K562 (cell line): ENCODE results near the gene CNKSR1. TPM values are rescaled to one million over a fixed set of nuclear protein-coding genes. Genes with fewer than 3 reads are reported as not detected.

Experiments
- BACH1 ChIP-seq: fragments of 200-800 bp; sonication (Bioruptor generic); IDR thresholded peaks from 2 replicates; pipeline ENCODE4 v1.6.1; 2016; ENCODE audit warnings: missing genetic modification characterization, missing compliant biosample characterization
- BCL6 ChIP-seq: fragments of 250-450 bp; sonication (Bioruptor Pico); IDR thresholded peaks from 2 replicates; pipeline ENCODE4 v1.4.0; 2020
- CBFB ChIP-seq: sonication (generic); formaldehyde crosslinking; IDR thresholded peaks from 2 replicates; pipeline ENCODE4 v1.4.0; 2020; ENCODE audit warnings: mild to moderate bottlenecking, missing genetic modification reagents
- CCAR2 ChIP-seq: fragments of 200-400 bp; formaldehyde crosslinking; IDR thresholded peaks from 2 replicates; pipeline ENCODE4 v1.6.1; 2017; ENCODE audit warnings: mild to moderate bottlenecking, low read depth, low read length
- CREB1 ChIP-seq, 2 experiments: sonication (generic) in 1 of 2; formaldehyde crosslinking in 1 of 2; IDR thresholded peaks; 2 replicates each; pipeline versions ENCODE4 v1.6.1 to v1.8.0; 2012 to 2022; ENCODE audit warnings: inconsistent platforms in 1 of 2, mild to moderate bottlenecking in 1 of 2, missing genetic modification reagents in 1 of 2, moderate library complexity in 1 of 2
- DIDO1 ChIP-seq: fragments of 450-650 bp; IDR thresholded peaks from 2 replicates; pipeline ENCODE4 v1.6.1; 2016; ENCODE audit warnings: low read depth, missing biosample characterization, missing genetic modification characterization
- DNMT1 ChIP-seq: fragments of 450-650 bp; IDR thresholded peaks from 2 replicates; pipeline ENCODE4 v1.6.1; 2016; ENCODE audit warnings: antibody characterized with exemption, mild to moderate bottlenecking
- EP400 ChIP-seq: fragments of 450-650 bp; IDR thresholded peaks from 2 replicates; pipeline ENCODE4 v1.6.1; 2017; ENCODE audit warnings: antibody characterized with exemption, mild to moderate bottlenecking, moderate library complexity
- ETV5 ChIP-seq: sonication (generic); formaldehyde crosslinking; IDR thresholded peaks from 2 replicates; pipeline ENCODE4 v1.4.0; 2020; ENCODE audit warnings: low read depth, mild to moderate bottlenecking, missing genetic modification reagents
- FUS ChIP-seq: fragments of 200-400 bp; formaldehyde crosslinking; optimal IDR thresholded peaks from 2 replicates; pipeline ENCODE3; 2017; ENCODE audit warnings: low read depth, low read length
- HCFC1 ChIP-seq: IDR thresholded peaks from 2 replicates; pipeline ENCODE4 v1.6.1; 2012; ENCODE audit warnings: low read depth, low read length, improper control_type of control experiment
- HNRNPH1 ChIP-seq: fragments of 200-400 bp; formaldehyde crosslinking; optimal IDR thresholded peaks from 2 replicates; pipeline ENCODE3; 2017; ENCODE audit warnings: low read depth, mild to moderate bottlenecking, low read length, moderate library complexity
- MAFF ChIP-seq: IDR thresholded peaks from 2 replicates; pipeline ENCODE4 v1.6.1; 2012; ENCODE audit warnings: low read length, improper control_type of control experiment
- MEF2D ChIP-seq: conservative IDR thresholded peaks from 2 replicates; pipeline ENCODE4 v1.6.1; 2016; ENCODE audit warnings: low read depth, missing genetic modification characterization, missing compliant biosample characterization
- NONO ChIP-seq, 2 experiments: fragments of 200-400 bp in 1 of 2; fragments of 450-650 bp in 1 of 2; formaldehyde crosslinking in 1 of 2; IDR thresholded peaks; 2 replicates each; pipeline ENCODE4 v1.6.1; 2017; ENCODE audit warnings: low read depth in 2 of 2, mild to moderate bottlenecking in 2 of 2, moderate library complexity in 2 of 2, low read length in 1 of 2
- POLR2AphosphoS5 ChIP-seq: IDR thresholded peaks from 2 replicates; pipeline ENCODE4 v1.6.1; 2011; ENCODE audit warnings: mild to moderate bottlenecking, low read depth, low read length, moderate library complexity; ENCODE audit not compliant: control insufficient read depth, insufficient read depth
- POLR2H ChIP-seq: IDR thresholded peaks from 2 replicates; pipeline ENCODE4 v1.6.1; 2016; ENCODE audit warnings: missing genetic modification characterization, low read depth, mild to moderate bottlenecking, control low read depth, missing compliant biosample characterization, moderate library complexity
- RAD21 ChIP-seq, 2 experiments: fragments of 250-450 bp in 1 of 2; fragments of 450-650 bp in 1 of 2; sonication (Bioruptor Pico) in 1 of 2; formaldehyde crosslinking in 1 of 2; IDR thresholded peaks in 1 of 2; conservative IDR thresholded peaks in 1 of 2; 2 replicates each; pipeline versions ENCODE4 v1.4.0 to v1.8.0; 2020 to 2022; ENCODE audit warnings: mild to moderate bottlenecking in 2 of 2, moderate library complexity in 1 of 2
- SMAD3 ChIP-seq: fragments of 450-650 bp; formaldehyde crosslinking; conservative IDR thresholded peaks from 2 replicates; pipeline ENCODE4 v1.4.0; 2020; ENCODE audit warnings: mild to moderate bottlenecking
- SMARCA5 ChIP-seq: fragments of 450-650 bp; IDR thresholded peaks from 2 replicates; pipeline ENCODE4 v1.6.1; 2016
- SRF ChIP-seq, 2 experiments: fragments of 250-450, 450-650 bp in 1 of 2; sonication (Bioruptor Pico) in 1 of 2; sonication (generic) in 1 of 2; formaldehyde crosslinking; IDR thresholded peaks; 2 replicates each; pipeline versions ENCODE4 v1.5.0 to v1.5.1; 2020 to 2022; ENCODE audit warnings: mild to moderate bottlenecking in 1 of 2, missing genetic modification reagents in 1 of 2
- ZFX ChIP-seq: sonication (generic); formaldehyde crosslinking; IDR thresholded peaks from 2 replicates; pipeline ENCODE4 v1.8.0; 2022; ENCODE audit warnings: mild to moderate bottlenecking, missing genetic modification reagents, moderate library complexity
- ZNF143 ChIP-seq: sonication (generic); formaldehyde crosslinking; IDR thresholded peaks from 2 replicates; pipeline ENCODE4 v1.9.0; 2022; ENCODE audit warnings: mild to moderate bottlenecking, missing genetic modification reagents
- ZNF57 ChIP-seq: fragments of 450-650 bp; formaldehyde crosslinking; IDR thresholded peaks from 2 replicates; pipeline ENCODE4 v1.4.0; 2020; ENCODE audit warnings: mild to moderate bottlenecking, moderate library complexity
- polyA plus RNA-seq, 8 experiments: library from polyadenylated mRNA; depleted of rRNA in 4 of 8; stranded (reverse) in 5 of 8; unstranded in 3 of 8; fragments of >200 nt; fragmentation: Nextera tagmentation in 2 of 8; fragmentation: Illumina TruSeq in 1 of 8; extraction: Ambion mirVana in 2 of 8; extraction: Trizol in 1 of 8; gene quantifications; 2 replicates each; pipeline versions ENCODE4 v1.2.1 to v1.2.3, GENCODE V29; 2011 to 2014; ENCODE audit warnings: inconsistent platforms in 1 of 8, missing spikeins in 1 of 8
- total RNA-seq, 7 experiments: library from RNA; depleted of rRNA in 6 of 7; stranded (reverse); fragments of >200 nt in 6 of 7; fragmentation: Illumina TruSeq in 2 of 7; extraction: Trizol in 2 of 7; gene quantifications; 2 replicates each; pipeline versions ENCODE4 v1.2.1 to v1.2.3, GENCODE V29; 2011 to 2021; ENCODE audit warnings: low replicate concordance in 1 of 7
- TF ChIP-seq, protein P1 (sequence below): fragments of 200-800 bp; sonication (Bioruptor generic); IDR thresholded peaks from 2 replicates; pipeline ENCODE4 v1.6.1; 2017; ENCODE audit warnings: missing genetic modification characterization, missing compliant biosample characterization
- TF ChIP-seq, protein P2 (sequence below): fragments of 250-450 bp; sonication (Bioruptor Pico); IDR thresholded peaks from 2 replicates; pipeline ENCODE4 v1.4.0; 2020; ENCODE audit warnings: mild to moderate bottlenecking, moderate library complexity

The CNKSR1 gene
- total and polyA plus RNA-seq, 9 of the 15 experiments (the other 6 are each of a cell fraction or from before 2014, with no cell fraction given), result 0.03 to 2.8 (median 1.1) TPM

DNA sequence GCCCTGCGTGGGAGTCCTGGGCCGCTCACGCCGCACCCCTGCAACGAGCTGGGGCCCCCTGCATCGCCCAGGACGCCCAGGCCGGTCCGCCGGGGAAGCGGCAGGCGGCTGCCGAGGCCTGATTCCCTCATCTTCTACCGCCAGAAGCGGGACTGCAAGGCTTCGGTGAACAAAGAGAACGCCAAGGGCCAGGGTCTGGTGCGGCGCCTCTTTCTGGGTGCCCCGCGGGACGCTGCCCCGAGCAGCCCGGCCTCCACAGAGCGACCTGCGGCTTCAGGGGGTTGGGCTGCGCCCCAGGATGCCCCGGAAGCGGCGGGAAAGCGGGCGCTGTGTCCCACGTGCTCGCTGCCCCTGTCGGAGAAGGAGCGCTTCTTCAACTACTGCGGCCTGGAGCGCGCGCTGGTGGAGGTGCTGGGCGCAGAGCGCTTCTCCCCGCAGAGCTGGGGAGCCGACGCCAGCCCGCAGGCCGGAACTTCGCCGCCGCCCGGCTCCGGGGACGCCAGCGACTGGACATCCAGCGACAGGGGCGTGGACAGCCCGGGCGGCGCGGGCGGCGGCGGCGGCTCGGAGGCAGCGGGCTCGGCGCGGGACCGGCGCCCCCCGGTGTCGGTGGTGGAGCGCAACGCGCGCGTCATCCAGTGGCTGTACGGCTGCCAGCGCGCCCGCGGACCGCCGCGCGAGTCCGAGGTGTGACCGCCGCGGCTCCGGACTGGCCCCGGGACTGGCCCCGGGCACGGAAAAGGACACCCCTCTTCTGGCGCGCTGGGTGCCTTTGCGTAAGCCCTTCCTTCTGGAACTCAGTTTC is 15.7 kb upstream of the CNKSR1 start (continued):
- TF ChIP-seq CREB1 (IDR thresholded peaks at IDR 0.05), result peak; percentile 53
- peak; percentile 62 for TF ChIP-seq CREB1 (CRISPR knock-in tag; IDR thresholded peaks at IDR 0.05)
- TF ChIP-seq CCAR2, result no peak
- no peak for TF ChIP-seq SMARCA5
- TF ChIP-seq, protein P1, sequence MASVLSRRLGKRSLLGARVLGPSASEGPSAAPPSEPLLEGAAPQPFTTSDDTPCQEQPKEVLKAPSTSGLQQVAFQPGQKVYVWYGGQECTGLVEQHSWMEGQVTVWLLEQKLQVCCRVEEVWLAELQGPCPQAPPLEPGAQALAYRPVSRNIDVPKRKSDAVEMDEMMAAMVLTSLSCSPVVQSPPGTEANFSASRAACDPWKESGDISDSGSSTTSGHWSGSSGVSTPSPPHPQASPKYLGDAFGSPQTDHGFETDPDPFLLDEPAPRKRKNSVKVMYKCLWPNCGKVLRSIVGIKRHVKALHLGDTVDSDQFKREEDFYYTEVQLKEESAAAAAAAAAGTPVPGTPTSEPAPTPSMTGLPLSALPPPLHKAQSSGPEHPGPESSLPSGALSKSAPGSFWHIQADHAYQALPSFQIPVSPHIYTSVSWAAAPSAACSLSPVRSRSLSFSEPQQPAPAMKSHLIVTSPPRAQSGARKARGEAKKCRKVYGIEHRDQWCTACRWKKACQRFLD (CRISPR knock-in tag), result peak; percentile 96
- peak; percentile 57 for TF ChIP-seq ZNF143 (CRISPR knock-in tag)
- TF ChIP-seq DIDO1 (tag), result no peak
- TF ChIP-seq SRF (CRISPR knock-in tag; IDR thresholded peaks at IDR 0.05), result no peak
- TF ChIP-seq CBFB (CRISPR knock-in tag), result peak; percentile 66
- no peak for TF ChIP-seq POLR2AphosphoS5
- TF ChIP-seq BCL6 (CRISPR knock-in tag), result no peak
- peak; percentile 96 for TF ChIP-seq ZFX (CRISPR knock-in tag)
- TF ChIP-seq, protein P2, sequence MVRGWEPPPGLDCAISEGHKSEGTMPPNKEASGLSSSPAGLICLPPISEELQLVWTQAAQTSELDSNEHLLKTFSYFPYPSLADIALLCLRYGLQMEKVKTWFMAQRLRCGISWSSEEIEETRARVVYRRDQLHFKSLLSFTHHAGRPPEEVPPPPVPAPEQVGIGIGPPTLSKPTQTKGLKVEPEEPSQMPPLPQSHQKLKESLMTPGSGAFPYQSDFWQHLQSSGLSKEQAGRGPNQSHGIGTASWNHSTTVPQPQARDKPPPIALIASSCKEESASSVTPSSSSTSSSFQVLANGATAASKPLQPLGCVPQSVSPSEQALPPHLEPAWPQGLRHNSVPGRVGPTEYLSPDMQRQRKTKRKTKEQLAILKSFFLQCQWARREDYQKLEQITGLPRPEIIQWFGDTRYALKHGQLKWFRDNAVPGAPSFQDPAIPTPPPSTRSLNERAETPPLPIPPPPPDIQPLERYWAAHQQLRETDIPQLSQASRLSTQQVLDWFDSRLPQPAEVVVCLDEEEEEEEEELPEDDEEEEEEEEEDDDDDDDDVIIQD (CRISPR knock-in tag), result peak; percentile 74
- TF ChIP-seq MEF2D (tag), result no peak
- TF ChIP-seq EP400, result peak; percentile 87
- TF ChIP-seq SMAD3 (CRISPR knock-in tag), result peak; percentile 68; the same call in 1 of the 2 replicates
- TF ChIP-seq POLR2H (tag), result no peak
- no peak for TF ChIP-seq BACH1 (tag)
- 0 out of 2 replicates have a peak, but pooled peaks have one; percentile 24 for TF ChIP-seq ZNF57
- TF ChIP-seq DNMT1, result no peak
- TF ChIP-seq HCFC1, result no peak
- peak; percentile 90 for TF ChIP-seq ETV5 (CRISPR knock-in tag)
- TF ChIP-seq MAFF, result no peak
- peak; percentile 58 for TF ChIP-seq FUS
- no peak for TF ChIP-seq HNRNPH1
- TF ChIP-seq NONO (IDR thresholded peaks at IDR 0.05; ENCODE audit: low read depth in 2 of 2, low read length in 1 of 2), result peak in 1 of 2 experiments; percentile 83; a peak in 3 of 4 replicates
- peak; percentile 60 to 84 for TF ChIP-seq RAD21 (CRISPR knock-in tag; conservative IDR thresholded peaks at IDR 0.05 in 1 of 2, IDR thresholded peaks at IDR 0.05 in 1 of 2)
